ENCODE measurements around the gene MYLK. TPM values are rescaled to one million over a fixed set of nuclear protein-coding genes. Genes with fewer than 3 reads are reported as not detected.
"Not testable (repeated sequence)": the region's sequence is repeated elsewhere in the genome, so short reads cannot be mapped to it uniquely, and the experiment has no call there.

The MYLK gene
- total and polyA plus RNA-seq, 9 donors, result 50.2 to 645 (median 205) TPM

DNA sequence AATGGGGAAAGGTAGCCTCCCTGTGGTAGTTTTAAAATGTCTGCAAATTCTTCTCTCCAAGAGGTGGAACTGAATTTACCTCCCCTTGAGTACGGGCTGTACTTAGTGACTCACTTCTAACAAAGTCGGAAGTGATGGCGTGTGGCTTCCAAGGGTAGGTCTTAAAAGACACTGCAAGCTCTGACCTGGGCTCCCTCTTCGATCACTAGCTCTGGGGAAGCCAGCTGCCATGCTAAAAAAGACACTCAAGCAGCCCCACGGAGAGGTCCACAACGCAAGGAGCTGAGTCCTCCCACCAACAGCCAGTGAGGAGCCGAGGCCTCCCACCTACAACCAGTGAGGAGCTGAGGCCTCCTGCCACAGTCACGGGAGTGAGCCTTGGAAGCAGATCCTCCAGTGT is 177.3 kb downstream of the MYLK start:
- WGBS, 3 donors, result 87 to 95% (median 91%) methylated on average over 8 of the region's 8 CpGs
- H3K4me1 ChIP-seq (ENCODE audit: insufficient read depth), result peaks cover 14% of the 10 kb centered on the region
- no peak overlapping the region for H3K27ac ChIP-seq
- H3K4me3 ChIP-seq, result no peak overlapping the region
- no peak for TF ChIP-seq POLR2A (IDR thresholded peaks at IDR 0.05)
- TF ChIP-seq, protein P1, sequence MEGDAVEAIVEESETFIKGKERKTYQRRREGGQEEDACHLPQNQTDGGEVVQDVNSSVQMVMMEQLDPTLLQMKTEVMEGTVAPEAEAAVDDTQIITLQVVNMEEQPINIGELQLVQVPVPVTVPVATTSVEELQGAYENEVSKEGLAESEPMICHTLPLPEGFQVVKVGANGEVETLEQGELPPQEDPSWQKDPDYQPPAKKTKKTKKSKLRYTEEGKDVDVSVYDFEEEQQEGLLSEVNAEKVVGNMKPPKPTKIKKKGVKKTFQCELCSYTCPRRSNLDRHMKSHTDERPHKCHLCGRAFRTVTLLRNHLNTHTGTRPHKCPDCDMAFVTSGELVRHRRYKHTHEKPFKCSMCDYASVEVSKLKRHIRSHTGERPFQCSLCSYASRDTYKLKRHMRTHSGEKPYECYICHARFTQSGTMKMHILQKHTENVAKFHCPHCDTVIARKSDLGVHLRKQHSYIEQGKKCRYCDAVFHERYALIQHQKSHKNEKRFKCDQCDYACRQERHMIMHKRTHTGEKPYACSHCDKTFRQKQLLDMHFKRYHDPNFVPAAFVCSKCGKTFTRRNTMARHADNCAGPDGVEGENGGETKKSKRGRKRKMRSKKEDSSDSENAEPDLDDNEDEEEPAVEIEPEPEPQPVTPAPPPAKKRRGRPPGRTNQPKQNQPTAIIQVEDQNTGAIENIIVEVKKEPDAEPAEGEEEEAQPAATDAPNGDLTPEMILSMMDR (IDR thresholded peaks at IDR 0.05), result no peak
- no peak for TF ChIP-seq EP300 (IDR thresholded peaks at IDR 0.05)
- H3K27me3 ChIP-seq, result no peaks in the 10 kb centered on the region
- H3K9me3 ChIP-seq, result no peaks in the 10 kb centered on the region
- no peaks in the 10 kb centered on the region for H3K36me3 ChIP-seq
- no peak for DNase-seq
- intact Hi-C loops (cut with DNase I), result no loop called here

DNA sequence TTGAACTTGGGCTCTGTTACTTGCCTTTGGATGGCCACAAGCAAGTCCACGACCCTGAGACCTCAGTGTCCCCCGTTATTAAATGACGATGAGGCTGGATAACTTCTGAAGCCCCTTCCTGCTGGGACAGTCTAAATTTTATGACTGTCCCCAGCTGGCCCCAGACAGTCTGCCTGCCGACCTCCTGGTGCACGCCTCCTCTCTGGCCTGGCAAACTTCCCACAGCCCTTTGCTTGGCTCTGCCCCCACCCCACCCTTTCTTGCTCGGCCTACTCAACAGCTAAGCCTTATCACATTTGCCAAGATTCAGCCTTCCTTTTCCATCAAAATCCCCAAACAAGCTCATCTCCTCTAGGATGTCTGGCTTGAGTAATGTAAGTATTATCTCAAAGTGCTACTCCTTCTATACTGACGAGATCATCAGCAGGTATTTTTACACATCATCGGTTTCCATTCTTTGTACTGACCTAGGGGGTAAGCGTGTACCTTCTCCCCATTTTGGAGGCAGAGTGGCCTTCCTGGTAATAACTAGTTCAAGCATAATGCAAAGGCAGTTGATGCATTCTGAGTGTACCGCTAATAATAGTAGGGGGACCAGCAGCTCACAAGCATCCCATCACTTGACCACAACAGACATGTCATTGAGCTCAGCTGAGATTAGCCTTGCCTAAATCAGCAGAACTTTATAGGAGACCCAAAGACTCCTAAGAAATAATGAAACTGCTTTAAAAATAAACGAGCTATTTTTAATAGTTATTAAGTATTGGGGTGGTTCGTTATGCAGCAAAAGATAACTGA is 178.4 kb downstream of the MYLK start:
- H3K27me3 ChIP-seq, result no peaks in the 10 kb centered on the region
- intact Hi-C loops (cut with DNase I), result no loop called here
- no peaks in the 10 kb centered on the region for H3K9me3 ChIP-seq
- TF ChIP-seq EP300 (IDR thresholded peaks at IDR 0.05) (no peak), POLR2A (IDR thresholded peaks at IDR 0.05) (no peak)
- TF ChIP-seq, protein P1 (IDR thresholded peaks at IDR 0.05), result no peak
- no peaks in the 10 kb centered on the region for H3K36me3 ChIP-seq
- no peak for DNase-seq
- 57 to 59% (median 57%) methylated on average over 12 of the region's 12 CpGs for WGBS, 3 donors
- H3K27ac ChIP-seq, result no peak overlapping the region
- H3K4me3 ChIP-seq, result no peak overlapping the region
- peaks cover 8% of the 10 kb centered on the region for H3K4me1 ChIP-seq (ENCODE audit: insufficient read depth)

DNA sequence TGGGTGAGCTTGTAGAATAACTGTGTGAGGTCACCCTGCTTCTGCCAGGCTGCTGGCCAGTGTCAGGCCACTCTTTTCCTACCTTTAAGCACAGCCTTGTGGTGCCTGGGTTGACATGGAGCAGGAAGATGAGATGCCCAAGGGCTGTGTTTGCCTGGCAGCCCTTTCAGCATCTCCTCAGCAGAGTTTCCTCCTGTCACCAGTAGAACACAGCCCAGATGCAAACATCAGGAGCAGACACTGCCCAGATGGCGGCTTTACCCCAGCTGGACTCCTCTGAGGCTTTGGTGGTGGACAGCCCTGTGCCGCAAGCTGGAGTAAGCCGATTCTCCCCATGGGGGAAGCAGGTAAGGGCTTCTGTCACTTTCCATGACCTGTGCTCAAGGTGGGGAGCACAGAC is 180.5 kb downstream of the MYLK start:
- H3K4me1 ChIP-seq (ENCODE audit: insufficient read depth); DNase-seq; H3K27me3 ChIP-seq; H3K27ac ChIP-seq; H3K9me3 ChIP-seq; H3K4me3 ChIP-seq; H3K36me3 ChIP-seq: not testable (repeated sequence)
- intact Hi-C loops (cut with DNase I), result loop anchor here in 2 of 4 donors (5.0 kb wide), 1 partner anchor 51 kb away; no protein-coding TSS in a partner anchor
- WGBS, 3 donors, result 83 to 96% (median 92%) methylated on average over 3 of the region's 3 CpGs

DNA sequence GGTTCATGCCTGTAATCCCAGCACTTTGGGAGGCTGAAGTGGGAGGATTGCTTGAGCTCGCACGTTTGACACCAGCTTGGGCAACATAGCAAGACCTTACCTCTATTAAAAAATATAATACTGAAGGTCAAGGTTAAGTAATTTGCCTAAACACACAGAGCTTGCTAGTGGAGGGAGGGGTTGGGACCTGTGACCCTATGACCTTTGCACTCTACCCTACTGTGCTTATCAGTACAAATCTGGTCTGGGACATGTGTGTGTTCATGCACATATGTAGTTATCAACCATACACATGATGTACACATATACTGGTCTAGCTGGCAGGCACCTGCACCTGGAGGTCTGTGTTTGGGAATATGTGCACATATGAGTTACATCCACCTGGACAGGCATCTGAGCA is 181.4 kb downstream of the MYLK start:
- 80 to 86% (median 81%) methylated on average over 2 of the region's 2 CpGs for WGBS, 3 donors
- DNase-seq, result no peak
- TF ChIP-seq EP300 (IDR thresholded peaks at IDR 0.05), result no peak
- TF ChIP-seq POLR2A (IDR thresholded peaks at IDR 0.05), result no peak
- TF ChIP-seq, protein P1 (IDR thresholded peaks at IDR 0.05), result no peak

DNA sequence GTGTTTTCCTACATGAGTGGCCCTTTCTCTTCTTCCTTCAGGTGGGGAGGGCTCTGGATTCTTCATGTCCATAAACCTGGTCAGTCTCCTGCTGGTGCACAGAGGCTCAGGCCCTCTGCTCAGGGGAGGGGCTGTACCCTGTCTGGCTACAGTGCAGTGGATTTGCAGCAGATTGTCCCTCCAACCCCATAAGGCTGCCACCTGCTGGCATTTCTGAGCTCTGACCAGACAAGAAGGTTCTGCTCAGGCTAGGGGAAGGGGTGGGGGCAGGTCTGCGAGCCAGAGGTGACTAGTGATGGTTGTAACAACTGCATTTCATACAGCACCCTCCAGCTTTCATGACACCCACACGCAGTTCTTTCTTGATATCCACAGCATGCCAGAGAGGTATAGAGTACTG is 182.1 kb downstream of the MYLK start:
- Histone ChIP-seq H3K27ac (peak overlapping the region in 1 of 2 donors; percentile 36), H3K4me3 (peak overlapping the region; percentile 74), H3K4me1 (ENCODE audit: insufficient read depth) (peaks cover 10% of the 10 kb centered on the region)
- 16 to 20% (median 19%) methylated on average over 2 of the region's 2 CpGs for WGBS, 3 donors
- H3K36me3 ChIP-seq, H3K27me3 ChIP-seq, H3K9me3 ChIP-seq: not testable (repeated sequence)
- intact Hi-C loops (cut with DNase I), result loop anchor here in 2 of 4 donors (5.0 kb wide), 1 partner anchor 50 kb away; no protein-coding TSS in a partner anchor
- peak; percentile 75 to 80 (median 77) for DNase-seq
- TF ChIP-seq, protein P1 (IDR thresholded peaks at IDR 0.05), result peak; percentile 21 to 48 (median 32)

More for the DNA sequence above, 181.4 kb downstream of the MYLK start:
- intact Hi-C loops (cut with DNase I), result loop anchor here in 2 of 4 donors (5.0 kb wide), 1 partner anchor 50 kb away; no protein-coding TSS in a partner anchor
- H3K36me3 ChIP-seq, result no peaks in the 10 kb centered on the region
- H3K4me3 ChIP-seq, result no peak overlapping the region
- peaks cover 9% of the 10 kb centered on the region for H3K4me1 ChIP-seq (ENCODE audit: insufficient read depth)
- no peak overlapping the region for H3K27ac ChIP-seq
- no peaks in the 10 kb centered on the region for H3K27me3 ChIP-seq
- no peaks in the 10 kb centered on the region for H3K9me3 ChIP-seq
